Amniotic stem cell (primary cell): ENCODE results near the gene WWOX.
A peak's percentile ranks its signal among the peaks of the same experiment; 100 is the strongest.
"Not testable (repeated sequence)": the region's sequence is repeated elsewhere in the genome, so short reads cannot be mapped to it uniquely, and the experiment has no call there.

Source experiments
- DNase-seq: peaks from one replicate; lab custom pipeline; 2025; lab: John Stamatoyannopoulos, UW

WWOX gene

GRCh38 chr16:78099271-78100111 is at the start of gene WWOX:
TSS of gene WWOX (plus strand) at chr16:78099654.
- DNase-seq: peak; percentile 97

GRCh38 chr16:78050734-78051400 is 48.6 kb upstream of the WWOX start:
- DNase-seq: no peak

GRCh38 chr16:78057803-78058564 is 41.5 kb upstream of the WWOX start:
- DNase-seq: no peak

GRCh38 chr16:78059806-78060205 is 39.6 kb upstream of the WWOX start:
- DNase-seq: not testable (repeated sequence)

GRCh38 chr16:78060295-78060694 is 39.2 kb upstream of the WWOX start:
- no peak for DNase-seq

GRCh38 chr16:78060809-78061208 is 38.6 kb upstream of the WWOX start:
- DNase-seq: no peak

GRCh38 chr16:78065319-78065718 is 34.1 kb upstream of the WWOX start:
- no peak for DNase-seq

GRCh38 chr16:78069913-78070312 is 29.5 kb upstream of the WWOX start:
- no peak for DNase-seq

GRCh38 chr16:78072275-78072674 is 27.2 kb upstream of the WWOX start:
- no peak for DNase-seq

- DNase-seq: no peak
These were observed 23.7 kb upstream of the WWOX start for GRCh38 chr16:78075800-78076199.

- no peak for DNase-seq
These were observed 18.1 kb upstream of the WWOX start for GRCh38 chr16:78081341-78081740.

- DNase-seq: no peak
These were observed 8.0 kb upstream of the WWOX start for GRCh38 chr16:78091419-78091818.

- no peak for DNase-seq
These were observed 6.7 kb upstream of the WWOX start for GRCh38 chr16:78092758-78093157.

GRCh38 chr16:78094166-78094565 is 5.3 kb upstream of the WWOX start:
- DNase-seq: no peak

- DNase-seq: no peak
These were observed 4.5 kb upstream of the WWOX start for GRCh38 chr16:78094998-78095397.

- DNase-seq: no peak
These were observed 3.1 kb upstream of the WWOX start for GRCh38 chr16:78096386-78096785.

- no peak for DNase-seq
These were observed 1.9 kb upstream of the WWOX start for GRCh38 chr16:78097548-78097947.

GRCh38 chr16:78098087-78098486 is 1.4 kb upstream of the WWOX start:
- DNase-seq: no peak

- DNase-seq: no peak
These were observed 721 bp upstream of the WWOX start for GRCh38 chr16:78098595-78099270.

GRCh38 chr16:78100112-78100467 is 636 bp downstream of the WWOX start:
- no peak for DNase-seq

GRCh38 chr16:78102122-78102660 is 2.7 kb downstream of the WWOX start:
- DNase-seq: no peak

- no peak for DNase-seq
These were observed 3.4 kb downstream of the WWOX start for GRCh38 chr16:78102865-78103264.
